ENCODE measurements around the gene EEF2K. TPM values are rescaled to one million over a fixed set of nuclear protein-coding genes. Genes with fewer than 3 reads are reported as not detected.

EEF2K gene
- total and polyA plus RNA-seq, 7 experiments from 2014 or later: 1.9 to 27.9 (median 19.9) TPM

DNA sequence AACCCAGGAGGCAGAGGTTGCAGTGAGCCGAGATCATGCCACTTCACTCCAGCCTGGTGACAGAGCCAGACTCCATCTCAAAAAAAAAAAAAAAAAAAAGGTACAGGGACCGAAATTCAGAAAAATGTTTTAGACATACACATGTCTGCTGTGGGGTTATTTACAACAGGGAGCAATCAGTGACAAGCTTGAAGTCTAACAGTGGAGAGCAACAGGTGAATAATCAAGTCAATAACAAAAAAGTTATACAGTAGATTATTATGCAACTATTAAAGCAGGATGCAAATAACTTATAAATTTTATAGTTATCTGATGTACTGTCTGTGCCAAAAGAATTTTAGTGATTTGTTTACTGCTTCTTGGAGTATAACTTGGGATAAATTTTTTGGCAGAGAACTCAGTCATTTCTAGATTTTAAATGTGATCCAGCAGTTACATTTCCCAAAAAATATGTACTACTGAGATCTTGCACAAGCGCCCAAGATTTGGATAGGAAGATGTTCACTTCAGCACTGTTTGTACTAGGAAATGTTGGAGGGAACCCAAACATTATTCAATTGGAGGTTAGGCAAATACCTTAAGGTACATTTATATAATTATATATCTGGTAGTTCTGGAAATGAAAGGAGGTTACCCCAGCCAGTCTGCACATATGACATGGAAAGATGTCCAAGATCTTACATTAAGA, 34.1 kb downstream of the EEF2K start:
- DNase-seq: no peak
- intact Hi-C loops (cut with micrococcal nuclease): loop anchor here (2.0 kb wide), 2 partner anchors 49 to 57 kb away; partner anchors contain the start of gene POLR3E (in 1 of the 2)
- Mint-ChIP-seq H3K27me3 (no peaks in the 10 kb centered on the region), H3K27ac (peak overlapping the region; percentile 12 to 95 (median 77)), H3K36me3 (peaks cover 0 to 13% (median 0%) of the 10 kb centered on the region in 5 donors), H3K4me3 (peak overlapping the region in 4 of 10 donors; percentile 18 to 35 (median 22)), H3K4me1 (peaks cover 18 to 39% (median 33%) of the 10 kb centered on the region in 7 donors), H3K9me3 (no peaks in the 10 kb centered on the region)
- H3K4me3 ChIP-seq (ENCODE audit: low read length): no peak overlapping the region
- ChIA-PET POLR2A (interaction anchor here (1.1 to 1.5 kb wide), 2 partner anchors 19 to 45 kb away, joined by 3 to 5 read pairs; no protein-coding TSS in a partner anchor), CTCF (no interaction called here)
- H3K36me3 ChIP-seq (ENCODE audit: control insufficient read depth in 2 of 3, insufficient read depth in 3 of 3, low read length in 3 of 3): peaks cover 0 to 5% (median 0%) of the 10 kb centered on the region in 3 experiments
- no peaks in the 10 kb centered on the region for H3K9me3 ChIP-seq (ENCODE audit: control insufficient read depth in 2 of 3, low read length in 3 of 3)
- peaks cover 12 to 30% of the 10 kb centered on the region in 2 donors for H3K4me1 ChIP-seq (ENCODE audit: control insufficient read depth in 2 of 2, insufficient read depth in 2 of 2, low read length in 2 of 2)
- H3K27me3 ChIP-seq (ENCODE audit: control insufficient read depth in 2 of 2, insufficient read depth in 2 of 2, low read length in 2 of 2): no peaks in the 10 kb centered on the region
- ATAC-seq: no peak
- no peak overlapping the region for H3K27ac ChIP-seq (ENCODE audit: low read depth, low read length)

GRCh38 chr16:22250522-22250921, 44.4 kb downstream of the EEF2K start:
- H3K9me3 ChIP-seq (ENCODE audit: control insufficient read depth in 2 of 3, low read length in 3 of 3): peaks cover 0 to 5% (median 0%) of the 10 kb centered on the region in 3 experiments
- Mint-ChIP-seq H3K9me3 (peaks cover 0 to 4% (median 0%) of the 10 kb centered on the region in 11 donors), H3K27ac (no peak overlapping the region), H3K4me3 (no peak overlapping the region), H3K4me1 (peaks cover 0 to 10% (median 0%) of the 10 kb centered on the region in 7 donors), H3K36me3 (peaks cover 7 to 63% (median 28%) of the 10 kb centered on the region in 5 donors), H3K27me3 (no peaks in the 10 kb centered on the region)
- peaks cover 0 to 40% (median 4%) of the 10 kb centered on the region in 3 experiments for H3K36me3 ChIP-seq (ENCODE audit: control insufficient read depth in 2 of 3, insufficient read depth in 3 of 3, low read length in 3 of 3)
- no peak overlapping the region for H3K4me3 ChIP-seq (ENCODE audit: low read length)
- DNase-seq: no peak
- intact Hi-C loops (cut with micrococcal nuclease): no loop called here
- no peak for ATAC-seq
- POLR2A ChIA-PET: no interaction called here
- CTCF ChIA-PET: no interaction called here
- no peak overlapping the region for H3K27ac ChIP-seq (ENCODE audit: low read depth, low read length)
- H3K27me3 ChIP-seq (ENCODE audit: control insufficient read depth in 2 of 2, insufficient read depth in 2 of 2, low read length in 2 of 2): no peaks in the 10 kb centered on the region
- H3K4me1 ChIP-seq (ENCODE audit: control insufficient read depth in 2 of 2, insufficient read depth in 2 of 2, low read length in 2 of 2): no peaks in the 10 kb centered on the region

- peak overlapping the region in 1 of 9 donors; percentile 55 for H3K27ac Mint-ChIP-seq
- Histone ChIP-seq H3K4me3 (ENCODE audit: low read length) (no peak overlapping the region), H3K36me3 (ENCODE audit: control insufficient read depth in 2 of 3, insufficient read depth in 3 of 3, low read length in 3 of 3) (peaks cover 0 to 44% (median 4%) of the 10 kb centered on the region in 3 experiments), H3K27me3 (ENCODE audit: control insufficient read depth in 2 of 2, insufficient read depth in 2 of 2, low read length in 2 of 2) (no peaks in the 10 kb centered on the region), H3K9me3 (ENCODE audit: control insufficient read depth in 2 of 3, low read length in 3 of 3) (peaks cover 0 to 5% (median 0%) of the 10 kb centered on the region in 3 experiments), H3K4me1 (ENCODE audit: control insufficient read depth in 2 of 2, insufficient read depth in 2 of 2, low read length in 2 of 2) (no peaks in the 10 kb centered on the region), H3K27ac (ENCODE audit: low read depth, low read length) (no peak overlapping the region)
- no peak for ATAC-seq
- H3K9me3 Mint-ChIP-seq: peaks cover 0 to 4% (median 0%) of the 10 kb centered on the region in 11 donors
- H3K4me3 Mint-ChIP-seq: no peak overlapping the region
- POLR2A ChIA-PET: interaction anchor here (1.4 kb wide), 1 partner anchor 19 kb away, joined by 3 read pairs; no protein-coding TSS in a partner anchor
- H3K4me1 Mint-ChIP-seq: peaks cover 0 to 10% (median 0%) of the 10 kb centered on the region in 7 donors
- peaks cover 11 to 67% (median 27%) of the 10 kb centered on the region in 5 donors for H3K36me3 Mint-ChIP-seq
- H3K27me3 Mint-ChIP-seq: no peaks in the 10 kb centered on the region
- DNase-seq: no peak
- CTCF ChIA-PET: no interaction called here
- intact Hi-C loops (cut with micrococcal nuclease): no loop called here
These were observed 46.2 kb downstream of the EEF2K start for GRCh38 chr16:22252317-22252716.

DNA sequence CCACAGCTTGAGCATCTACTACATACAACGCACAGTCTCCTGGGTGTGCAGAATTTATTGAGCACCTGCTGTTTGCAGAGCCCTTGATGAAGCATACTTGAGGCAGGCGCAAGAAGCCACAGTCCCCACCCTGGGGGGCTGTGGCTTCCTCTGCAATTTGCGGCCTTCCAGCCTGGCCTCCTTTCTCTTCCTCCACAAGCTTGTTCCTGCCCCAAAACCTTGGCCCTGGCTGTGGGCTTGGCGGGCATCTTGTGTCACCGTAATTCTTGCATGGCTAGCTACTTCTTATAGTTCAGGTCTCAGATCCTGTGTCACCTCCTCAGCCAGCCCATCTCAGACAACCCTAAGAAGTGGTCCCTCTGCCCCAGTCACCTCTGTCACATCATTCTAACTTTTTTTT, 47.2 kb downstream of the EEF2K start:
- peaks cover 0 to 50% (median 4%) of the 10 kb centered on the region in 3 experiments for H3K36me3 ChIP-seq (ENCODE audit: control insufficient read depth in 2 of 3, insufficient read depth in 3 of 3, low read length in 3 of 3)
- CTCF ChIA-PET: no interaction called here
- Mint-ChIP-seq H3K27ac (no peak overlapping the region), H3K27me3 (no peaks in the 10 kb centered on the region), H3K4me1 (peaks cover 0 to 8% (median 0%) of the 10 kb centered on the region in 7 donors), H3K9me3 (peaks cover 0 to 4% (median 0%) of the 10 kb centered on the region in 11 donors), H3K36me3 (peaks cover 10 to 71% (median 25%) of the 10 kb centered on the region in 5 donors), H3K4me3 (peak overlapping the region in 1 of 10 donors; percentile 34)
- H3K27ac ChIP-seq (ENCODE audit: low read depth, low read length): no peak overlapping the region
- H3K4me1 ChIP-seq (ENCODE audit: control insufficient read depth in 2 of 2, insufficient read depth in 2 of 2, low read length in 2 of 2): no peaks in the 10 kb centered on the region
- DNase-seq: no peak
- POLR2A ChIA-PET: no interaction called here
- no peak overlapping the region for H3K4me3 ChIP-seq (ENCODE audit: low read length)
- no peaks in the 10 kb centered on the region for H3K27me3 ChIP-seq (ENCODE audit: control insufficient read depth in 2 of 2, insufficient read depth in 2 of 2, low read length in 2 of 2)
- no peak for ATAC-seq
- intact Hi-C loops (cut with micrococcal nuclease): no loop called here
- H3K9me3 ChIP-seq (ENCODE audit: control insufficient read depth in 2 of 3, low read length in 3 of 3): peaks cover 0 to 5% (median 0%) of the 10 kb centered on the region in 3 experiments

- H3K4me1 ChIP-seq (ENCODE audit: control insufficient read depth in 2 of 2, insufficient read depth in 2 of 2, low read length in 2 of 2): no peaks in the 10 kb centered on the region
- H3K36me3 ChIP-seq (ENCODE audit: control insufficient read depth in 2 of 3, insufficient read depth in 3 of 3, low read length in 3 of 3): peaks cover 0 to 65% (median 4%) of the 10 kb centered on the region in 3 experiments
- no peaks in the 10 kb centered on the region for H3K27me3 ChIP-seq (ENCODE audit: control insufficient read depth in 2 of 2, insufficient read depth in 2 of 2, low read length in 2 of 2)
- H3K9me3 ChIP-seq (ENCODE audit: control insufficient read depth in 2 of 3, low read length in 3 of 3): peaks cover 0 to 5% (median 0%) of the 10 kb centered on the region in 3 experiments
- peaks cover 12 to 78% (median 36%) of the 10 kb centered on the region in 5 donors for H3K36me3 Mint-ChIP-seq
- no peak for DNase-seq
- no peak overlapping the region for H3K4me3 Mint-ChIP-seq
- peak overlapping the region in 1 of 9 donors; percentile 62 for H3K27ac Mint-ChIP-seq
- no peaks in the 10 kb centered on the region for H3K27me3 Mint-ChIP-seq
- intact Hi-C loops (cut with micrococcal nuclease): no loop called here
- peaks cover 0 to 4% (median 0%) of the 10 kb centered on the region in 11 donors for H3K9me3 Mint-ChIP-seq
- H3K4me3 ChIP-seq (ENCODE audit: low read length): no peak overlapping the region
- ATAC-seq: no peak
- no peak overlapping the region for H3K27ac ChIP-seq (ENCODE audit: low read depth, low read length)
- H3K4me1 Mint-ChIP-seq: peaks cover 0 to 7% (median 0%) of the 10 kb centered on the region in 7 donors
- POLR2A ChIA-PET: interaction anchor here (0.7 kb wide), 1 partner anchor 250 kb away, joined by 5 read pairs; no protein-coding TSS in a partner anchor
- CTCF ChIA-PET: no interaction called here
These were observed 49.3 kb downstream of the EEF2K start for GRCh38 chr16:22255335-22255734.

DNA sequence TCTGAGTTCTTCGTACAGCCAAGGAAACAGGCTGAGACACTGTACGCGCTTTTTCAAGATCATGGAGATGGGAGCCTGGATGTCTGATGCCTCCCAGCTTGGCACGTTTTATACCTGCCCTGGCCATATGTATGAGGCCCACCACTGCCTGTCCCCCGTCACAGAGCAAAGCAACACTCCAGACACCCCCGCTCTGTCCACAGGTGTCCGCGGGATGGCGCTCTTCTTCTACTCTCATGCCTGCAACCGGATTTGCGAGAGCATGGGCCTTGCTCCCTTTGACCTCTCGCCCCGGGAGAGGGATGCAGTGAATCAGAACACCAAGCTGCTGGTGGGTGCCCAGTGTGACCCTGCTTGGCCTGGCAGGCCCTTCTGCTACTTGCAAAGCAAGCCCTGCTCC, 51.4 kb downstream of the EEF2K start:
- no peak for DNase-seq
- CTCF ChIA-PET: no interaction called here
- H3K27me3 ChIP-seq (ENCODE audit: control insufficient read depth in 2 of 2, insufficient read depth in 2 of 2, low read length in 2 of 2): no peaks in the 10 kb centered on the region
- POLR2A ChIA-PET: interaction anchor here (0.6 kb wide), 2 partner anchors 60 to 120 kb away, joined by 3 to 6 read pairs; no protein-coding TSS in a partner anchor
- peaks cover 0 to 9% (median 4%) of the 10 kb centered on the region in 7 donors for H3K4me1 Mint-ChIP-seq
- H3K27ac ChIP-seq (ENCODE audit: low read depth, low read length): no peak overlapping the region
- H3K36me3 ChIP-seq (ENCODE audit: control insufficient read depth in 2 of 3, insufficient read depth in 3 of 3, low read length in 3 of 3): peaks cover 0 to 62% (median 4%) of the 10 kb centered on the region in 3 experiments
- H3K4me3 ChIP-seq (ENCODE audit: low read length): no peak overlapping the region
- peaks cover 0 to 5% (median 0%) of the 10 kb centered on the region in 3 experiments for H3K9me3 ChIP-seq (ENCODE audit: control insufficient read depth in 2 of 3, low read length in 3 of 3)
- H3K27me3 Mint-ChIP-seq: no peaks in the 10 kb centered on the region
- ATAC-seq: no peak
- peaks cover 0 to 4% (median 0%) of the 10 kb centered on the region in 11 donors for H3K9me3 Mint-ChIP-seq
- intact Hi-C loops (cut with micrococcal nuclease): no loop called here
- no peaks in the 10 kb centered on the region for H3K4me1 ChIP-seq (ENCODE audit: control insufficient read depth in 2 of 2, insufficient read depth in 2 of 2, low read length in 2 of 2)
- H3K36me3 Mint-ChIP-seq: peaks cover 12 to 71% (median 37%) of the 10 kb centered on the region in 5 donors
- H3K27ac Mint-ChIP-seq: no peak overlapping the region
- no peak overlapping the region for H3K4me3 Mint-ChIP-seq

Measured in naive thymus-derived CD4-positive, alpha-beta T cell (primary cell).